Muscle layer of colon (tissue), 2 donors: ENCODE results near the gene SRSF9.
A peak's percentile ranks its signal among the peaks of the same experiment; 100 is the strongest.

Experiments used
- H3K27ac ChIP-seq: one replicate; pipeline ENCODE4 v1.7.0; 2013; ENCODE audit warnings: low read depth, mild to moderate bottlenecking, low read length, moderate library complexity
- H3K27me3 ChIP-seq, 2 donors: one replicate each; pipeline ENCODE4 v1.7.0; 2013; ENCODE audit warnings: low read length in 2 of 2, mild to moderate bottlenecking in 2 of 2; ENCODE audit not compliant: insufficient read depth in 2 of 2, control insufficient read depth in 1 of 2
- H3K36me3 ChIP-seq: one replicate; pipeline ENCODE4 v1.7.0; 2013; ENCODE audit warnings: mild to moderate bottlenecking, low read length; ENCODE audit not compliant: insufficient read depth
- H3K4me1 ChIP-seq: one replicate; pipeline ENCODE4 v1.7.0; 2013; ENCODE audit warnings: mild to moderate bottlenecking, low read length; ENCODE audit not compliant: insufficient read depth
- H3K4me3 ChIP-seq, 2 donors: one replicate each; pipeline ENCODE4 v1.7.0; 2013; ENCODE audit warnings: low read length in 2 of 2, low read depth in 1 of 2, mild to moderate bottlenecking in 1 of 2, moderate library complexity in 1 of 2
- H3K9ac ChIP-seq: one replicate; pipeline ENCODE4 v1.7.0; 2013; ENCODE audit warnings: low read length
- H3K9me3 ChIP-seq: one replicate; pipeline ENCODE4 v1.7.0; 2013; ENCODE audit warnings: mild to moderate bottlenecking, low read length
- donor health status: abdominal sarcoma.
- donor health status: Adenocarcinoma of cecum.

Gene SRSF9

DNA sequence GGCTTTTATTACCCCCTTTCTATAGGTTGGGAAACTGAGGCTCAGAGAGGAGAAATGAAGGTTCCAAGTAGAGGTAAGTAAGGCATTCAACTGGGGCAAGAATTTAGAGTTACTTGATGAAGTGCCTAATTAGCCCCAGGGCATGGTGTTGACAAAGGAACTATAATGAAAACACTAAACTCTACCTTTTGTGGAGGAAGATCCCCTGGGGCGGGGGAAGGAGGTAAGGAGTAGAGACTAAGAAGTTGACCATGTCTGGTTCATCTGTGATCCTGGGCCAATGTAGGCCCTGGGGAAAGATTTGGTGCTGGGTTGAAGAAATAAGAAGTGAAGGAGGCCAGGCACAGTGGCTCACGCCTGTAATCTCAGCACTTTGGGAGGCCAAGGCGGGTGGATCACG lies 47.8 kb downstream of the SRSF9 start:
- Histone ChIP-seq H3K9me3 (no peaks in the 10 kb centered on the region), H3K27ac (no peak overlapping the region), H3K36me3 (no peaks in the 10 kb centered on the region), H3K27me3 (no peaks in the 10 kb centered on the region), H3K9ac (no peak overlapping the region), H3K4me3 (no peak overlapping the region), H3K4me1 (no peaks in the 10 kb centered on the region)

DNA sequence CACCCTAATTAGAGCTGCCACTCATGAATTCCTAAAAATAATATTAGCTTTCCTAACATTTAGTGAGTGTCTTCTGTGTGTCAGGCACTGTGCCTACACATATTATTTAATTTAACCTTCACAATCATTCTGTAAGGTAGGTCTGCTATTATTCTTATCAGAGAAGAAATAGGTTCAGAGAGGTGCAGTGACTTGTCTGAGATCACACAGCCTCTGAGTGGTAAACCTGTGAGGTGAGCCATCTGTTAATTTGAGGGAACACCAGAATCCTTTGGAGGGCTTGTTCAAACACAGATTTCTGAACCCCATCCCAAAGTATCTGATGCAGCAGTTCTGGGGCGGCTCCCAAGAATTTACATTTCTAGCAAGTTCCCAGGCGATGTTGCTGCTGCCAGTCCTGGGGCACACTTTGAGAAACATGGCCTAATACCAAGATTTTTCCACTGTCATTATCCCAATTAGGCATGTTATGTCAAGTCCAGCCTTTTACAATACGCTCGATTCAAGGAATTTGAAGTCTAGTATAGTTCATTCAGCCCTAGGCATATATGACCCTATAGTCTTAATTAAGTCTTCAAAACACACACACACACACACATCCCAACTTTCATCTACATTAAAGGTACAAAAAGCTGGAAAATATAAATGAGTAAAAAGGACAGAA lies 51.5 kb downstream of the SRSF9 start:
- Histone ChIP-seq H3K27ac (no peak overlapping the region), H3K4me1 (no peaks in the 10 kb centered on the region), H3K27me3 (no peaks in the 10 kb centered on the region), H3K9ac (no peak overlapping the region), H3K9me3 (no peaks in the 10 kb centered on the region), H3K36me3 (no peaks in the 10 kb centered on the region), H3K4me3 (no peak overlapping the region)

DNA sequence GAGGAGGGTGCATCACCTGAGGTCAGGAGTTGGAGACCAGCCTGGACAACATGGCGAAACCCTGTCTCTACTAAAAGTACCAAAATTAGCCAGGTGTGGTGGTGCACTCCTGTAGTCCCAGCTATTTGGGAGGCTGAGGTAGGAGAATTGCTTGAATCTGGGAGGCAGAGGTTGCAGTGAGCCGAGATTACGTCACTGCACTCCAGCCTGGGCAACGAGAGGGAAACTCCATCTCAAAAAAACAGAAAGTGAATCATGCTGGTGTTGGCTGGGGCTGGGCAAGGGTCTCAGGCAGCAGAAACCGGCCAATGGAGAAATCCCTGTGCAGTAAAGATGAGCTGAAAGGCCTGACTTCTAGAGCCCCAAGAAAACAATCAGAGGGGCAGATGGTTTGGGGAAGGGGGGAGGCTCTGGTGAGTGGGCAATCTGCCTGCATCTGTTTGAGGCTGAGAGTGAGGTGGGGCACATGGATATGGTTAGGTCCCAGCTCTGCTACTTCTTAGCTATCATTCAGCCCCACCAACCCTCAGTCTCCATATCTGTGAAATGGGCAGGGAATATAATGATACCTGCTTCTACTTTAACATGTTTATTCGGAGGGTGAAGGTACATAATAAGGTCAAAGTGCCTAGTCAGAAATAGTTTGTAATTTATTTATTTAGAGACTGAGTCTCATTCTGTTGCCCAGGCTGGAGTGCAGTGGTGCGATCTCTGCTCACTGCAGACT lies 52.9 kb downstream of the SRSF9 start:
- no peak overlapping the region for H3K9ac ChIP-seq
- H3K4me3 ChIP-seq, result no peak overlapping the region
- H3K36me3 ChIP-seq, result no peaks in the 10 kb centered on the region
- no peaks in the 10 kb centered on the region for H3K4me1 ChIP-seq
- H3K27ac ChIP-seq, result no peak overlapping the region
- no peaks in the 10 kb centered on the region for H3K9me3 ChIP-seq
- no peaks in the 10 kb centered on the region for H3K27me3 ChIP-seq

DNA sequence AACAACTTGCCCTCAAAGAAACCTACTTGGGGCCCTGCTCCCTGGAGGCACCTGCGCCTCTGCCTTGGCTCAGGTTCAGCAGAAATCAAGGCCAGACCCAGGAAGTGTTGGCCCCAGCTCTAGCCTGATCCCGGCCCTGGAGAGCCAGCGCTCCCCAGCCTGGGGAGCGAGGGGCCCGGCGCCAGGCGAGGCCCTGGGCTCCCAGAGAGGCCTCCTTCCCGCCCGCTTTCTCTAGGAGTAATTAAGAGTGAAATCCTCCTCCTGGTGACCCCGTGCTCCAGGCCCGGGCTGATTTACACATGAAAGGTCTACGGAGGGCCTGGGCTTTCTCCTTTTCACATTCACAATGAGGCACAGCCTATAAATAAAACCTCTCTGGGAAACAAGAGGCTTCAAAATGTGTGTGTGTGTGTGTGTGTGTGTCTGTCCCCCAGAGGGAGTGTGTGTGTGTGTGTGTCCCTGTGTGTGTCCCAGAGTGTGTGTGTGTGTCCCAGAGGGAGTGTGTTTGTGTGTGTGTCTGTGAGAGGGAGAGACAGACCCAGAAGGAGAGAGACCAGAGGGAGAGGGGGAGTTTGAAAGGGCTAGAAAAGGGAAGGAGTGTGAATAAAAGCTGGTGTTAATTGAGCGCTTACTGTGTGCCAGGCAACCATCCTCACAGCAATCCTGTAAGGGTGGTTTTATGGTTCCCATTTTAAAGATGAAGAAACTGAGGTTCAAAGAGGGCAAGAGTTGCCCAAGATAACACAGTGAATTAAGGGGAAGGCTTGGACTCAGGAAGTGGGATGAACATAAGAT lies 55.5 kb downstream of the SRSF9 start:
- no peaks in the 10 kb centered on the region for H3K36me3 ChIP-seq
- H3K4me1 ChIP-seq, result no peaks in the 10 kb centered on the region
- H3K27me3 ChIP-seq, result no peaks in the 10 kb centered on the region
- H3K9ac ChIP-seq, result no peak overlapping the region
- no peaks in the 10 kb centered on the region for H3K9me3 ChIP-seq
- no peak overlapping the region for H3K4me3 ChIP-seq
- H3K27ac ChIP-seq, result peak overlapping the region; percentile 52

DNA sequence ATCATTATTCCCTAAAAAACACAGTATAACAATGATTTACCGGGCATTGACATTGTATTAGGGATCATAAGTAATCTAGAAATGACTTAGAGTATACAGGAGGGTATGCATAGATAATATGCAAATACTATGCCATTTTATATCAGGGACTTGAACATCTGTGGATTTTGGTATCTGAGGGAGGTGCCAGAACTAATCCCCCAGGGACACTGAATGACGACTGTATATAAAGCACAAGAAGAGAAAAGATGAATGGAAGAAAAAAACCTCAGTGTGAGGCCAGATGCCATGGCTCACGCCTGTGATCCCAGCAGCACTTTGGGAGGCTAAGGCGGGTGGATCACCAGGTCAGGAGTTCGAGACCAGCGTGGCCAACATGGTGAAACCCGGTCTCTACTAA lies 57.1 kb downstream of the SRSF9 start:
- no peak overlapping the region for H3K27ac ChIP-seq

More for the DNA sequence above, 57.1 kb downstream of the SRSF9 start:
- no peaks in the 10 kb centered on the region for H3K36me3 ChIP-seq
- H3K4me3 ChIP-seq, result no peak overlapping the region
- H3K9me3 ChIP-seq, result no peaks in the 10 kb centered on the region
- H3K9ac ChIP-seq, result no peak overlapping the region
- no peaks in the 10 kb centered on the region for H3K27me3 ChIP-seq
- no peaks in the 10 kb centered on the region for H3K4me1 ChIP-seq
